Measurements from ENCODE around the gene HLA-DPB1.

Gene HLA-DPB1

DNA sequence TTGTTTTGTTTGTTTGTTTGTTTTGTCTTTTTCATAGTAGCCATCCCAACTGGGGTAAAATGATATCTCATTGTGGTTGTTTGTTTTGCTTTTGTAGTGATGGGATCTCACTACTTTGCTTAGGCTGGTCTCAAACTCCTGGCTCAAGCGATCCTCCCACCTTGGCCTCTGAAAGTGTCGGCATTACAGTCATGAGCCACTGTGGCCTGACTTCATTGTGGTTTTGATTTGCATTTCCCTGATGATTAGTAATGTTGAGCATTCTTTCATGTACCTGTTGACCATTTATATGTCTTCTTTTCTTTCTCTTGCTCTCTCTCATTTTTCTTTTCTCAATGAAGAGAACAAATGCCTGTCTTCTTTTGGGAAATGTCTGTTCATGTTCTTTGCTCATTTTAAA, 35.6 kb upstream of the HLA-DPB1 start:
- no peak for DNase-seq (ENCODE audit: extremely low read depth, low read depth)
- TF ChIP-seq, protein P1, sequence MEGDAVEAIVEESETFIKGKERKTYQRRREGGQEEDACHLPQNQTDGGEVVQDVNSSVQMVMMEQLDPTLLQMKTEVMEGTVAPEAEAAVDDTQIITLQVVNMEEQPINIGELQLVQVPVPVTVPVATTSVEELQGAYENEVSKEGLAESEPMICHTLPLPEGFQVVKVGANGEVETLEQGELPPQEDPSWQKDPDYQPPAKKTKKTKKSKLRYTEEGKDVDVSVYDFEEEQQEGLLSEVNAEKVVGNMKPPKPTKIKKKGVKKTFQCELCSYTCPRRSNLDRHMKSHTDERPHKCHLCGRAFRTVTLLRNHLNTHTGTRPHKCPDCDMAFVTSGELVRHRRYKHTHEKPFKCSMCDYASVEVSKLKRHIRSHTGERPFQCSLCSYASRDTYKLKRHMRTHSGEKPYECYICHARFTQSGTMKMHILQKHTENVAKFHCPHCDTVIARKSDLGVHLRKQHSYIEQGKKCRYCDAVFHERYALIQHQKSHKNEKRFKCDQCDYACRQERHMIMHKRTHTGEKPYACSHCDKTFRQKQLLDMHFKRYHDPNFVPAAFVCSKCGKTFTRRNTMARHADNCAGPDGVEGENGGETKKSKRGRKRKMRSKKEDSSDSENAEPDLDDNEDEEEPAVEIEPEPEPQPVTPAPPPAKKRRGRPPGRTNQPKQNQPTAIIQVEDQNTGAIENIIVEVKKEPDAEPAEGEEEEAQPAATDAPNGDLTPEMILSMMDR (IDR thresholded peaks at IDR 0.05; ENCODE audit: low read depth, low read length), result no peak

DNA sequence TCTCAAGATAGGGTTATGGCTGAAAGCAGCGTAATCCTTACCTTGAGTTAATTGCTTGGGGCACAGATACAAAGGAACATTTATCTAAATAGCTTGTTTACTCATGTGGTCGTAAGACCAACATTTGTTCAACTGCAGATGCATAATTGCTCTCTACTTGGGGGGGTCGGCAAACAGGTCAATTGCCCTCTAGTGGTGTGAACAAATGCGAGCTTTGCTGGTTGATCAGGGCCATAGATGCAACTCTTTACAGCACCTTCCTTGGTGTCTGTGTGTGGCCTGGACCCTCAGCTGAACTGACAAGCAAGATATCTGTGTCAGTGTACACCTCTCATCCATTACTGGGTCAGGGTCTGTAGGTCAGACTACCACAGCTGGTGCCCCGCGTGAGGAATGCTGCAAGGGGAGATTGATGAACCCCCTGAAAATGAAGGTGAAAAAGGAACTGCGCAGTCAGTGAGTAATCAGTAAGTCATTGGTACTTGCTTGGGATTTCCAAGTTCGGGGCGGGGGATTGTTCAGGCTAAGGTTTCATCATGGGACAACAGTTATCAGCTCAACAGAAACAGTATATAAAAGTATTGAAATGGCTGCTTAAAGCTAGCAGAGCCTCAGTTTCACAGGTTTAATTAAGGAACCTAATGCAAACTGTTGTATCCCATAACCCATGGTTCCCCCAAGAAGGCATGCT, 26.3 kb upstream of the HLA-DPB1 start:
- no peak for DNase-seq (ENCODE audit: extremely low read depth, low read depth)
- TF ChIP-seq, protein P1 (IDR thresholded peaks at IDR 0.05; ENCODE audit: low read depth, low read length), result no peak

DNA sequence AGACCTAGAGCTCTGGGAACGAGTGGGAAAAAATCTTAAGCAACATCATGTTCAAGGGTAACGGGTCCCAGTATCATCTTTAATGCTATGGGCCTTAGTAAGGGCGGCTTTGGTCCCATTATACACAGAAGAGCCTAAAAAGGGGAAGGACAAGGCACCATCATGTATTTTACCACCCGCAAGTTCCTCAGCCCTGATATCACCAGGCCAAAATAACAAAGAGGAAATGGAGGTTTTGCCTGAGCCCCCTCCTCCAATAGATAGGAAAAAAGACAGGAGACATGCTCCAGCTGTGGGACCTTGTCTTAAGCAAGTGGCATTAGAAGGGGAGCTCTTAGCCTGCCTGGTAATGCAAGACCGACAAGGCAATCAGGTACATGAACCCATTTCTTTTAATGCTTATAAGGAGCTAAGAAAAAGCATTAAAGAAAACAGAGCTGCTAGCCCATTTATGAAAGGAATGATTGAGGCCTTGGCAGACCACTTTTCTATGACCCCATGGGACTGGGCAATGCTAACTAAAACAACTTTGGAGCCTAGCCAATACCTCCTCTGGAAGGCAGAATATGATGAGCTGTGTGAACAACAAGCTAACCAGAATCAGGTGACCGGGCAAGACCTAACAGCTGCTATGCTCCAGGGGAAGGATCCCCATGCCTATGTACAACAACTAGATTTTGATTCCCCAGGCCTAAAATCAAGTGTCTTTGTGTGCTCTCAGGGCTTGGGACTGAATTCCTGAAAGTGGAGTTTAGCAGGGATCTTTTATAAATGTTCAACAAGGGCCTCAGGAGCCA, 25.6 kb upstream of the HLA-DPB1 start:
- DNase-seq (ENCODE audit: extremely low read depth, low read depth), result no peak
- TF ChIP-seq, protein P1 (IDR thresholded peaks at IDR 0.05; ENCODE audit: low read depth, low read length), result no peak

DNA sequence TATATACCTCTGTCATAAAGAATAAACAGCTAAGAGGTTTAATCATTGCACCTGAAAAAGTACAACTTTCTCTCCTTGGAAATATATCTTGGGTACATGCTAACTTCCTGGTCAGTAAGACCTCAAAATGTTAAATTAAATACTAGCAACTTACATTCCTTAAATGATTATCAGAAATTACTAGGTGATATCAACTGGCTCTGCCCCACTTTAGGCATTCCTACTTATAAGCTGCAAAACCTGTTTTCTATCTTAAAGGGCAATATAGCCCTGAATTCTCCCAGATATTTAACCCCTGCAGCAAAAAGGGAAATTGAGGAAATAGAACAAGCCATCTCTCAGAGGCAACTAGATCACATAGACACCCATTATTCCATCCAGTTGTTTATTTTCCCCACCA, 23.2 kb upstream of the HLA-DPB1 start:
- TF ChIP-seq, protein P1 (IDR thresholded peaks at IDR 0.05; ENCODE audit: low read depth, low read length), result no peak
- DNase-seq (ENCODE audit: extremely low read depth, low read depth), result no peak

DNA sequence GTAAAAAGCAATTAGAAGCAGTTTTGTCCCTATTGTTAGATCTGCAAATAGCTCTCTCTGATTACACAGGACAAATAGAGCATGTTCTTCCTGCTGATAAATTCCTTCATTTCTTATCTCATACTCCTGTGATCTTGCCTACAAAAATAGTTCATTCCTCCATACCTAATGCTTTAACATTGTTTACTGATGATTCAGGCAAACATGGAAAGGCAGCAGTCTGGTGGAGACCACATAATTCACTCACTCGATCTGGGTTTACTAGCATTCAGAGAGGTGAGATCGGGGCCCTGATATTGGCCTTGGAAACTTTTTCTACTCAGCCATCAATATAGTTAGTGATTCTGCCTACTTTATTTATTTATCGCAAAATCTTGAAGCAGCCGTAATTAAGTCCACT, 22.6 kb upstream of the HLA-DPB1 start:
- no peak for DNase-seq (ENCODE audit: extremely low read depth, low read depth)
- TF ChIP-seq, protein P1 (IDR thresholded peaks at IDR 0.05; ENCODE audit: low read depth, low read length), result no peak

DNA sequence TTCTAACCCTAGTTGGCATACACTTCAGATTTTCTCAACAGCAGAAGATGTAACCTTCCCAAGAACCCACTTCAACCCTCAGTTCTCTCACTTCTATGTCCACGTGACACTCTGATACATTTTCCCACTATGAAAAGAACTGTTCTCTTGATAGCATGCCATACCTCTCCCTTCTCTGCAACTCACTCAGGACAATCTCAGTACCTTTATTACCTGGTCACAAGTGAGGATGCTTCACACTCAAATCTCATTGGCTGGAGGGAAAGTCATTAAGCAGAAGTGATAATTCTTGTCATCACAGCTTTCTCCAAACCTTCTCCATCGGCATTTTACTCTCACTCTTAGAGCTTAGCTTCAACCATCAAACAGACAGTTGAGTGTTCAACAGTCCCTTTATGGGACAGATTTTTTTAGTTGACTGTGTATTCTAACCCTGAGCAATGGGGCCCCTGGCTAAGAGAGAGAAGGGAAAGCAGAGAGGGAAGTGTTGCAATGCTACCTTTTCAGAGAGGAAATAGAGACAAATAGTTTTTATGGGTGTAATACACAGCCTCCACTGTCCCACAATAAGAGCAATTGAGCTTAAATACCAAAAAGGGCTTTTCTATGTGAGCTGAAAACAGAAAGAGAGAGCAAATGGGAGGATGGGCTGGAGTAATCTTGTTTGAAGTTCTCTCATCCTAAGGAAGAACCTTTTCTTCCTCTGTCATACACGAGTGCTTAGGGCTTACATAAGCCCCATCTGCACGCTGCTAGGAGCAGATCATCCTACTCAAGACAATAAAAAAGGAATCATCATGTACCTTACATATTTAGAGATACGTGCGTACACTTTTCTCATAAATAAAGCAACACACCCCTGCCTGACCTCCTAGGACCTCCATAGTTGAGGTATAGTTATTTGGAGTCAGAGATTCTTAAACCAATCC, 18.3 kb upstream of the HLA-DPB1 start:
- TF ChIP-seq, protein P1 (IDR thresholded peaks at IDR 0.05; ENCODE audit: low read depth, low read length), result no peak
- DNase-seq (ENCODE audit: extremely low read depth, low read depth), result no peak

Data from AG09319 (cell line).